H9 (cell line): ENCODE results near the gene SAMM50. TPM values are rescaled to one million over a fixed set of nuclear protein-coding genes. Genes with fewer than 3 reads are reported as not detected.

Source experiments
- DNase-seq: peaks from one replicate; pipeline ENCODE4 v3.0.0-alpha.2; 2017
- H2AFZ ChIP-seq: one replicate; pipeline ENCODE4 v1.6.1; 2013; ENCODE audit warnings: mild to moderate bottlenecking, low read length, control low read depth, moderate library complexity
- H2AK5ac ChIP-seq: 2 replicates; pipeline ENCODE4 v1.6.1; 2013; ENCODE audit warnings: low read length, control low read depth, mixed read lengths; ENCODE audit not compliant: insufficient read length
- H2BK120ac ChIP-seq: one replicate; pipeline ENCODE4 v1.6.1; 2013; ENCODE audit warnings: low read depth, mild to moderate bottlenecking, low read length, control low read depth, inconsistent platforms; ENCODE audit not compliant: poor library complexity, severe bottlenecking
- H2BK12ac ChIP-seq: 2 replicates; pipeline ENCODE4 v1.6.1; 2013; ENCODE audit warnings: low read length, control low read depth, mixed read lengths, low read depth; ENCODE audit not compliant: insufficient read length
- H2BK15ac ChIP-seq: 2 replicates; pipeline ENCODE4 v1.6.1; 2013; ENCODE audit warnings: low read depth, low read length, control low read depth
- H2BK20ac ChIP-seq: one replicate; pipeline ENCODE4 v1.6.1; 2013; ENCODE audit warnings: low read depth, mild to moderate bottlenecking, low read length, control low read depth, inconsistent platforms; ENCODE audit not compliant: poor library complexity, severe bottlenecking
- H2BK5ac ChIP-seq: 2 replicates; pipeline ENCODE4 v1.6.1; 2013; ENCODE audit warnings: low read length, control low read depth, mixed read lengths; ENCODE audit not compliant: insufficient read length
- H3K14ac ChIP-seq: 2 replicates; pipeline ENCODE4 v1.6.1; 2013; ENCODE audit warnings: low read length, control low read depth; ENCODE audit not compliant: insufficient read depth
- H3K18ac ChIP-seq: 2 replicates; pipeline ENCODE4 v1.6.1; 2013; ENCODE audit warnings: low read depth, mild to moderate bottlenecking, mixed read lengths, low read length, control low read depth; ENCODE audit not compliant: insufficient read length
- H3K23ac ChIP-seq: 2 replicates; pipeline ENCODE4 v1.6.1; 2013; ENCODE audit warnings: low read length, control low read depth, mixed read lengths, low read depth; ENCODE audit not compliant: insufficient read length
- H3K23me2 ChIP-seq: 2 replicates; pipeline ENCODE4 v1.6.1; 2013; ENCODE audit warnings: low read depth, mild to moderate bottlenecking, mixed read lengths, low read length, control low read depth; ENCODE audit not compliant: insufficient read length, poor library complexity, severe bottlenecking
- H3K27ac ChIP-seq: 2 replicates; pipeline ENCODE4 v1.5.1; 2013; ENCODE audit warnings: low read length, control low read depth, mixed read lengths, low read depth; ENCODE audit not compliant: insufficient read length
- H3K27me3 ChIP-seq: 2 replicates; pipeline ENCODE4 v1.6.1; 2013; ENCODE audit warnings: low read length, control low read depth, inconsistent platforms; ENCODE audit not compliant: insufficient read depth
- H3K4ac ChIP-seq: 2 replicates; pipeline ENCODE4 v1.6.1; 2013; ENCODE audit warnings: low read depth, mild to moderate bottlenecking, control low read depth, inconsistent platforms, low read length, moderate library complexity
- H3K4me1 ChIP-seq: 2 replicates; pipeline ENCODE4 v1.6.1; 2013; ENCODE audit warnings: low read length, control low read depth, inconsistent platforms; ENCODE audit not compliant: insufficient read depth
- H3K4me2 ChIP-seq: 2 replicates; pipeline ENCODE4 v1.6.1; 2013; ENCODE audit warnings: low read length, control low read depth, mixed read lengths; ENCODE audit not compliant: insufficient read length, insufficient read depth
- H3K56ac ChIP-seq: 2 replicates; pipeline ENCODE4 v1.6.1; 2013; ENCODE audit warnings: low read depth, mild to moderate bottlenecking, mixed read lengths, low read length, control low read depth; ENCODE audit not compliant: insufficient read length
- H3K79me1 ChIP-seq: 2 replicates; pipeline ENCODE4 v1.6.1; 2013; ENCODE audit warnings: low read depth, mild to moderate bottlenecking, moderate library complexity, low read length, control low read depth, inconsistent platforms; ENCODE audit not compliant: insufficient read depth, poor library complexity, severe bottlenecking
- H3K79me2 ChIP-seq: 2 replicates; pipeline ENCODE4 v1.6.1; 2013; ENCODE audit warnings: low read length, control low read depth, inconsistent platforms; ENCODE audit not compliant: insufficient read depth
- H3K9ac ChIP-seq: 2 replicates; pipeline ENCODE4 v1.6.1; 2013; ENCODE audit warnings: low read length, control low read depth, mixed read lengths; ENCODE audit not compliant: insufficient read length; ENCODE audit errors: extremely low read depth
- H3K9me3 ChIP-seq: one replicate; pipeline ENCODE4 v1.6.1; 2013; ENCODE audit warnings: low read depth, low read length, inconsistent platforms; ENCODE audit not compliant: control insufficient read depth
- H3T11ph ChIP-seq: one replicate; pipeline ENCODE4 v1.6.1; 2013; ENCODE audit warnings: mild to moderate bottlenecking, low read length, control low read depth, inconsistent platforms
- H4K20me1 ChIP-seq: one replicate; pipeline ENCODE4 v1.6.1; 2013; ENCODE audit not compliant: control insufficient read depth, insufficient read length, insufficient read depth
- H4K5ac ChIP-seq: 2 replicates; pipeline ENCODE4 v1.6.1; 2013; ENCODE audit warnings: low read depth, mild to moderate bottlenecking, mixed read lengths, low read length, control low read depth; ENCODE audit not compliant: insufficient read length
- H4K8ac ChIP-seq: replicated peaks from 2 replicates; pipeline ENCODE4 v1.6.1; 2013; ENCODE audit warnings: low read length, control low read depth, mixed read lengths, low read depth; ENCODE audit not compliant: insufficient read length
- H4K91ac ChIP-seq: 2 replicates; pipeline ENCODE4 v1.6.1; 2013; ENCODE audit warnings: low read depth, mild to moderate bottlenecking, moderate library complexity, mixed read lengths, low read length, control low read depth; ENCODE audit not compliant: insufficient read length
- H3K27ac Mint-ChIP-seq, 3 experiments: 2 replicates in 2 of 3; 3 replicates in 1 of 3; pipeline ENCODE4 v1.8.0; 2020 to 2021; ENCODE audit warnings: mixed read lengths in 3 of 3, mild to moderate bottlenecking in 1 of 3, moderate library complexity in 1 of 3
- H3K27me3 Mint-ChIP-seq: 2 replicates; pipeline ENCODE4 v1.8.0; 2021; ENCODE audit warnings: low read depth, mild to moderate bottlenecking, moderate library complexity, mixed read lengths
- H3K36me3 Mint-ChIP-seq, 3 experiments: 2 replicates in 2 of 3; 3 replicates in 1 of 3; pipeline ENCODE4 v1.8.0; 2020 to 2021; ENCODE audit warnings: low read depth in 3 of 3, mixed read lengths in 3 of 3; ENCODE audit not compliant: insufficient read depth in 1 of 3
- H3K4me1 Mint-ChIP-seq, 2 experiments: 2 replicates each; pipeline ENCODE4 v1.8.0; 2020; ENCODE audit warnings: mixed read lengths in 2 of 2
- H3K4me3 Mint-ChIP-seq, 2 experiments: 2 replicates in 1 of 2; 3 replicates in 1 of 2; pipeline ENCODE4 v1.8.0; 2020 to 2021; ENCODE audit warnings: mild to moderate bottlenecking in 2 of 2, mixed read lengths in 2 of 2, moderate library complexity in 1 of 2
- H3K9me3 Mint-ChIP-seq, 2 experiments: 2 replicates in 1 of 2; 3 replicates in 1 of 2; pipeline ENCODE4 v1.8.0; 2020; ENCODE audit warnings: mild to moderate bottlenecking in 2 of 2, mixed read lengths in 2 of 2, moderate library complexity in 1 of 2
- WGBS: extraction: QIAGEN DNeasy Blood & Tissue Kit; methylation state at CpG from one replicate; pipeline ENCODE4 v1.1.7; 2013; ENCODE audit warnings: missing lambda C conversion rate, low lambda C conversion rate, mixed read lengths; ENCODE audit not compliant: insufficient read length; ENCODE audit errors: extremely low coverage; 5-methylcytosine and 5-hydroxymethylcytosine counted together
- total RNA-seq: library from RNA; stranded (reverse); gene quantifications from 2 replicates; pipeline ENCODE4 v1.2.1, GENCODE V29; 2021
- TF ChIP-seq, protein P1 (sequence below): fragments of 200-600 bp; sonication (generic); conservative IDR thresholded peaks from 3 replicates; pipeline ENCODE4 v1.8.0; 2021; ENCODE audit warnings: antibody characterized with exemption, mild to moderate bottlenecking

The SAMM50 gene
- total RNA-seq, 1 experiment from 2014 or later, result 57.2 TPM

DNA sequence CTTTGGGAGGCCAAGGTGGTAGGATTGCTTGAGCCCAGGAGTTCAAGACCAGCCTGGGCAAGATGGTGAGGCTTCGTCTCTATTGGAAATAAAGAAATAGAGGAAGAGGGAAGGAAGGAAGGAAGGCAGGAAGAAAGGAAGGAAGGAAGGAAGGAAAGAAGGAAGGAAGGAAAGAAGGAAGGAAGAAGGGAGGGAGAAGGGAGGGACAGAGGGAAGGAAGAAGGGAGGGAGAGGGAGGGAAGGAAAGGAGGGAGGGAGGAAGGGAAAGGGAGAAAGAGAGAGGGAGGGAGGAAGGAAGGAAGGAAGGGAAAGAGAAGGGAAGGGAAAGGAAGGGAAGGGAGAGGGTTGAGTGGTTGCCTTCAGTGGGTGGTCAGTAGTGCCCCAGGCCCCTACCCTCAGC is 45.5 kb upstream of the SAMM50 start:
- Histone ChIP-seq H3K23me2 (no peaks in the 10 kb centered on the region), H2BK20ac (no peak overlapping the region), H3K79me2 (no peaks in the 10 kb centered on the region), H3K27me3 (no peaks in the 10 kb centered on the region), H4K8ac (no peak overlapping the region), H2BK12ac (no peak overlapping the region), H3K9me3 (no peaks in the 10 kb centered on the region), H2BK15ac (no peak overlapping the region), H3K4me2 (no peak overlapping the region), H3K18ac (no peak overlapping the region), H3K79me1 (no peaks in the 10 kb centered on the region), H3K4me1 (no peaks in the 10 kb centered on the region), H3K9ac (no peak overlapping the region), H4K91ac (no peak overlapping the region), H3K14ac (no peak overlapping the region), H3K56ac (no peak overlapping the region), H3K27ac (no peak overlapping the region), H4K20me1 (no peaks in the 10 kb centered on the region), H3K23ac (no peak overlapping the region), H4K5ac (no peak overlapping the region), H3T11ph (no peak overlapping the region), H2BK120ac (no peak overlapping the region), H2AK5ac (no peak overlapping the region), H3K4ac (no peak overlapping the region), H2AFZ (no peak overlapping the region), H2BK5ac (no peak overlapping the region)
- no peak for DNase-seq
- H3K27me3 Mint-ChIP-seq, result peaks cover 40% of the 10 kb centered on the region
- peaks cover 11 to 15% of the 10 kb centered on the region in 2 experiments; a peak in 3 of 5 replicates for H3K9me3 Mint-ChIP-seq
- no peak overlapping the region for H3K27ac Mint-ChIP-seq
- peaks cover 16 to 28% of the 10 kb centered on the region in 2 experiments for H3K4me1 Mint-ChIP-seq
- no peak overlapping the region for H3K4me3 Mint-ChIP-seq
- peaks cover 0 to 12% (median 9%) of the 10 kb centered on the region in 3 experiments; a peak in 4 of 7 replicates for H3K36me3 Mint-ChIP-seq
- TF ChIP-seq, protein P1, sequence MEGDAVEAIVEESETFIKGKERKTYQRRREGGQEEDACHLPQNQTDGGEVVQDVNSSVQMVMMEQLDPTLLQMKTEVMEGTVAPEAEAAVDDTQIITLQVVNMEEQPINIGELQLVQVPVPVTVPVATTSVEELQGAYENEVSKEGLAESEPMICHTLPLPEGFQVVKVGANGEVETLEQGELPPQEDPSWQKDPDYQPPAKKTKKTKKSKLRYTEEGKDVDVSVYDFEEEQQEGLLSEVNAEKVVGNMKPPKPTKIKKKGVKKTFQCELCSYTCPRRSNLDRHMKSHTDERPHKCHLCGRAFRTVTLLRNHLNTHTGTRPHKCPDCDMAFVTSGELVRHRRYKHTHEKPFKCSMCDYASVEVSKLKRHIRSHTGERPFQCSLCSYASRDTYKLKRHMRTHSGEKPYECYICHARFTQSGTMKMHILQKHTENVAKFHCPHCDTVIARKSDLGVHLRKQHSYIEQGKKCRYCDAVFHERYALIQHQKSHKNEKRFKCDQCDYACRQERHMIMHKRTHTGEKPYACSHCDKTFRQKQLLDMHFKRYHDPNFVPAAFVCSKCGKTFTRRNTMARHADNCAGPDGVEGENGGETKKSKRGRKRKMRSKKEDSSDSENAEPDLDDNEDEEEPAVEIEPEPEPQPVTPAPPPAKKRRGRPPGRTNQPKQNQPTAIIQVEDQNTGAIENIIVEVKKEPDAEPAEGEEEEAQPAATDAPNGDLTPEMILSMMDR, result no peak
- no CpG with 5 or more reads among the region's 1 CpG for WGBS
